Prostate gland (tissue), 2 donors: Measurements from ENCODE around the gene DNMT3L. TPM values are rescaled to one million over a fixed set of nuclear protein-coding genes. Genes with fewer than 3 reads are reported as not detected.

Experiments used
- DNase-seq: peaks from one replicate; pipeline ENCODE4 v3.0.0-alpha.2; 2019; ENCODE audit warnings: low spot score
- H3K27ac ChIP-seq, 2 donors: fragments of 200-600 bp; sonication (generic); 2 replicates each; pipeline ENCODE4 v1.5.1; 2017 to 2019
- H3K27me3 ChIP-seq: fragments of 200-600 bp; sonication (generic); replicated peaks from 2 replicates; pipeline ENCODE4 v1.5.1; 2019; ENCODE audit not compliant: insufficient read depth
- H3K36me3 ChIP-seq, 2 donors: fragments of 200-600 bp; sonication (generic); 1 replicate in 1 of 2; 2 replicates in 1 of 2; pipeline versions ENCODE4 v1.5.1 to v1.8.1; 2017 to 2019
- H3K4me1 ChIP-seq: fragments of 200-600 bp; sonication (generic); replicated peaks from 2 replicates; pipeline ENCODE4 v1.5.1; 2019
- H3K4me3 ChIP-seq, 2 donors: fragments of 200-600 bp; sonication (generic); 2 replicates each; pipeline ENCODE4 v1.5.1; 2017 to 2019
- H3K9me3 ChIP-seq: fragments of 200-600 bp; sonication (generic); 2 replicates; pipeline ENCODE4 v1.5.1; 2017
- POLR2A ChIP-seq: fragments of 450-650 bp; IDR thresholded peaks from one replicate; pipeline ENCODE4 v1.6.1; 2016; ENCODE audit warnings: antibody characterized with exemption, mild to moderate bottlenecking
- POLR2AphosphoS5 ChIP-seq: sonication (generic); formaldehyde crosslinking; IDR thresholded peaks from one replicate; pipeline ENCODE4 v1.6.1; 2017; ENCODE audit warnings: antibody characterized with exemption
- WGBS: methylation state at CpG from one replicate; pipeline ENCODE4 v1.1.5; 2018; 5-methylcytosine and 5-hydroxymethylcytosine counted together
- intact Hi-C: fragments of 100-400 bp; cut with DNase I; formaldehyde crosslinking; loops from one replicate; pipeline ENCODE4 v1.14.2; 2022
- total RNA-seq, 2 donors: library from RNA; depleted of rRNA; stranded (reverse); fragments of >200 nt; gene quantifications; one replicate each; pipeline ENCODE4 v1.1.0, GENCODE V29; 2016
- TF ChIP-seq, protein P1 (sequence below), 4 experiments: fragments of 200-600 bp in 2 of 4; fragments of 450-650 bp in 2 of 4; sonication (generic) in 2 of 4; IDR thresholded peaks; 1 replicate in 3 of 4; 2 replicates in 1 of 4; pipeline ENCODE4 v1.5.1; 2016 to 2019; ENCODE audit warnings: antibody characterized with exemption in 4 of 4, mild to moderate bottlenecking in 2 of 4, moderate library complexity in 2 of 4

The DNMT3L gene
- total RNA-seq, 2 donors from 2014 or later: not detected

DNA sequence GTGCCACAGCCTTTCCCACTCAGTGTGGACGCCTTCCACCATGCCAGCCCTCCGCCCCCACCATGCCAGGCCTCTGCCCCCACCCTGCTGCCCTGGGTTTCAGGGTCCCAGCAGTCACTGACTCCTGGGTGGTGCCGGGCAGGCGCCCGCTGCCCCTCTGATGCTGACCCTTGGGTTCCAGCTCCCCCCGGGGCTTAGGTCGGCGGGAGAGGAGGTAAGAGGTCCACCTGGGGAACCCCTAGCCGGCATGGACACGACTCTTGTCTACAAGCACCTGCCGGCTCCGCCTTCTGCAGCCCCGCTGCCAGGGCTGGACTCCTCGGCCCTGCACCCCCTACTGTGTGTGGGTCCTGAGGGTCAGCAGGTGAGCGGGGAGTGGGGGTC, 31.1 kb upstream of the DNMT3L start:
- Histone ChIP-seq H3K4me3 (no peak overlapping the region), H3K27me3 (no peaks in the 10 kb centered on the region), H3K4me1 (no peaks in the 10 kb centered on the region), H3K27ac (no peak overlapping the region), H3K9me3 (no peaks in the 10 kb centered on the region), H3K36me3 (no peaks in the 10 kb centered on the region)
- DNase-seq: no peak
- intact Hi-C loops: no loop called here
- TF ChIP-seq, protein P1, sequence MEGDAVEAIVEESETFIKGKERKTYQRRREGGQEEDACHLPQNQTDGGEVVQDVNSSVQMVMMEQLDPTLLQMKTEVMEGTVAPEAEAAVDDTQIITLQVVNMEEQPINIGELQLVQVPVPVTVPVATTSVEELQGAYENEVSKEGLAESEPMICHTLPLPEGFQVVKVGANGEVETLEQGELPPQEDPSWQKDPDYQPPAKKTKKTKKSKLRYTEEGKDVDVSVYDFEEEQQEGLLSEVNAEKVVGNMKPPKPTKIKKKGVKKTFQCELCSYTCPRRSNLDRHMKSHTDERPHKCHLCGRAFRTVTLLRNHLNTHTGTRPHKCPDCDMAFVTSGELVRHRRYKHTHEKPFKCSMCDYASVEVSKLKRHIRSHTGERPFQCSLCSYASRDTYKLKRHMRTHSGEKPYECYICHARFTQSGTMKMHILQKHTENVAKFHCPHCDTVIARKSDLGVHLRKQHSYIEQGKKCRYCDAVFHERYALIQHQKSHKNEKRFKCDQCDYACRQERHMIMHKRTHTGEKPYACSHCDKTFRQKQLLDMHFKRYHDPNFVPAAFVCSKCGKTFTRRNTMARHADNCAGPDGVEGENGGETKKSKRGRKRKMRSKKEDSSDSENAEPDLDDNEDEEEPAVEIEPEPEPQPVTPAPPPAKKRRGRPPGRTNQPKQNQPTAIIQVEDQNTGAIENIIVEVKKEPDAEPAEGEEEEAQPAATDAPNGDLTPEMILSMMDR (IDR thresholded peaks at IDR 0.05): no peak
- 83% methylated on average over 15 of the region's 15 CpGs for WGBS

DNA sequence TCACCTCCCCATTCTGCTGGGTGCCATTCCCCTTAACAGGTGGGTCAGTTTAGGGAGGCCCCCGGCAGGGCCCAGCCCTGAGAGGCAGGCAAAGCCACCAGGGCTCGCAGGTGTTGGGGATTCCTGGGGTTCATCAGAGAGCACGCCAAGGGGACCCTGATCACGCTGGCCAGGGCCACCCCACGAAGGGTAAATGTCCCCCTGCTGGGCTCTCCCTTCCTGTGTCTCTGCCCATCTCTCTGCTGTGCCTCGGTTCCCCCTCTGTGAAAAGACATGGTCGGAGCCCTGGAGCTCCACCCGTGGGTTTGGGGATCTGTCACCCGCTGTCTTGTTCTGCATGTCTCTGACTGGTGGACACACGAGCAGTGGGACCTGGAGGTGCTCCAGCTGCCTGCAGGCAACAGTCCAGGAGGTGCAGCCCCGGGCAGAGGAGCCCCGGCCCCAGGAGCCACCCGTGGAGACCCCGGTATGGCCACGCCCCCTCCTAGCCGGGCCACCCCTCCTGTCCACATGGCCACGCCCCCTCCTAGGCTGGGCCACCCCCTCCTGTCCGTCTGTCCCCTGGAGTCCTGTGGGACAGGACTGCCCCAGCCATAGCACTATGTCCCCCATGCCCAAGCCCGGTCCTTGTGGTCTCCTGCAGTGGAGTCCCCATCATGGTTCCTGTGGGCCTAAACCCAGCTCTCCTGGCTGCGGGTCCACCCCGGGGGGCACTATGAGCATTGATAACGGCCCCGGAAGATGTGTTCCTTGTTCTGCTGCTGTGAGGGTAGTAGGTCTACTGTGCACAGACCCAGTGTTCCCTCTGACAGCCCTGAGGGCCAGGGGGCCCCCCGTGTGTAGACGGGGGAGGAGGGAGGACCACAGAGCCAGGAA, 30.5 kb upstream of the DNMT3L start:
- H3K4me3 ChIP-seq: no peak overlapping the region
- intact Hi-C loops: no loop called here
- H3K27ac ChIP-seq: no peak overlapping the region
- no peak for DNase-seq
- no peak for TF ChIP-seq POLR2A
- TF ChIP-seq, protein P1 (IDR thresholded peaks at IDR 0.05): no peak
- no peak for TF ChIP-seq POLR2AphosphoS5
- WGBS: 69% methylated on average over 23 of the region's 25 CpGs
- no peaks in the 10 kb centered on the region for H3K9me3 ChIP-seq
- no peaks in the 10 kb centered on the region for H3K4me1 ChIP-seq
- H3K27me3 ChIP-seq: peaks cover 3% of the 10 kb centered on the region
- H3K36me3 ChIP-seq: no peaks in the 10 kb centered on the region

DNA sequence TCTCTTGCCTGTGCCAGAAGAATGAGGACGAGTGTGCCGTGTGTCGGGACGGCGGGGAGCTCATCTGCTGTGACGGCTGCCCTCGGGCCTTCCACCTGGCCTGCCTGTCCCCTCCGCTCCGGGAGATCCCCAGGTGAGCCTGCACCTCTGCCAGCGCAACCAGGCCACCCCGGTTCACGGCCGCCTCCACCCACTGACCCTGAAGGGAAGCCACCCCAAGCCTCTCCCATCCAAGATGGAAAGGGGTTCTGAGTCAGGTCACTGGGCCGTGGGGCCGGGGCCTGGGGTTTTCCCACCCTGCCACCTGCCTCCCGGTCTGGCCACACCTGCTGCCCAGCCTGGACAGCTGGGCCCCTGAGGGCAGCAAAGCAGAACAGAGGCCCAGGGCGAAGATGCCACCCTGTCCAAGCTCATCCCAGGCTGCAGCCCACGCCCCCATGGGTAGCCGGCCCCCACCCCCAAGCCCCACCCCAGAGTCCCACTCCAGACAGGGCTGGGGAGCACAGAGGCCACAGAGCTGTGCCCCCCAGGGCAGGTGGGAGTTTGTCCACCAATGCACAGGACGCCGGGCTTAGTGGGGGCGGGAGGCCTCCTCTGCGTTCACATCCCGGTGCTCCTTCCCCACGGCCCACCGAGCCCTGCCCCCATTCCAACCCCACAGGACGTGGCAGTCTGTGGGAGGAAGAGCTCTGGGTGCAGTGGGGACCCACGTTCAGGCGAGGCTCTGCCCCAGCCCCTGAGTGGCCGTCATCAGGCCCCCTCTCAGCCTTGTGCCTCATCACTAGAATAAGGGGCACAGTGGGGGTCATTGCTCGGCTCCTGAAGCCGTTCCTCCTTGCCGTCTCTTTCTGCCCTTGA, 29.6 kb upstream of the DNMT3L start:
- TF ChIP-seq POLR2A (no peak), POLR2AphosphoS5 (no peak)
- TF ChIP-seq, protein P1 (IDR thresholded peaks at IDR 0.05): no peak
- DNase-seq: no peak
- Histone ChIP-seq H3K27me3 (peaks cover 3% of the 10 kb centered on the region), H3K4me3 (no peak overlapping the region), H3K27ac (no peak overlapping the region), H3K36me3 (no peaks in the 10 kb centered on the region), H3K4me1 (no peaks in the 10 kb centered on the region), H3K9me3 (no peaks in the 10 kb centered on the region)
- WGBS: 82% methylated on average over 23 of the region's 33 CpGs
- intact Hi-C loops: no loop called here

DNA sequence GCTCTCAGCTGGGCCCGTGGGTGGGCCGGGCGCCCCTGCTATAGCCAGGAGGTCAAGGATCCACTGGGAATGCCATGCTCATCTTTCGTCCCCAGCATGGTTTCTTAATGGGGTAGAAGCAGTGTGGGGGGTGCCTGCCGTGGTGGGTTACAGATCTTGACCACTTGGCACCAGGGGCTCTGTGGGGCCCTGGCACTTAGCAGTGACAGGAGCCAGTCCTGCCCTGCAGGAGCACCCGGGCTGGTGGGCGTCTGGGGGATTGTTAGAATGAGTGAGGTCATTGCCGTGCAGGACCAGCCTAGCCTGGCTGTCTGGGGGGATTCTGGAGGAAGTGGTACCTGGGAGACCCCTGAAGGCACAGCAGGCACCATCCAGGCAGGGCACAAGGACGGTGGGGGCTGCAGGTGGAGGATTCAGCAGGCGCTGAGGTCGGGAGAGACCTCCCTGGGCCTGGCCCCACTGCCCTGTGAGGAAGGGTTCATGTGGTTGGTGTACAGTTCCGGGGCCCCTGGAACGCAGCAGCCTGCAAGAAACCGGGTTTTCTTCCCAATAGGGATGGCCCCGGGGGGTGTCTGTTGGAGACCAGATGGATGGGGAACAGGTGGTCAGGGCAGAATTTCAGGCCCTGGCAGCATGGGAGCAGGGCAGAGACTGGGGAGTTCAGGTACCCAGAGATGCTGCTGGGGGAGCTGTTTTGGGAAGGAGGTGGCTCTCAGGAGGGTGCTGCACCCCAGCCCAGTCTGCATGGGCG, 28.8 kb upstream of the DNMT3L start:
- intact Hi-C loops: no loop called here
- DNase-seq: no peak
- Histone ChIP-seq H3K4me3 (no peak overlapping the region), H3K27ac (no peak overlapping the region), H3K27me3 (peaks cover 3% of the 10 kb centered on the region), H3K36me3 (no peaks in the 10 kb centered on the region), H3K9me3 (no peaks in the 10 kb centered on the region), H3K4me1 (no peaks in the 10 kb centered on the region)
- 87% methylated on average over 16 of the region's 16 CpGs for WGBS
- no peak for TF ChIP-seq POLR2AphosphoS5

DNA sequence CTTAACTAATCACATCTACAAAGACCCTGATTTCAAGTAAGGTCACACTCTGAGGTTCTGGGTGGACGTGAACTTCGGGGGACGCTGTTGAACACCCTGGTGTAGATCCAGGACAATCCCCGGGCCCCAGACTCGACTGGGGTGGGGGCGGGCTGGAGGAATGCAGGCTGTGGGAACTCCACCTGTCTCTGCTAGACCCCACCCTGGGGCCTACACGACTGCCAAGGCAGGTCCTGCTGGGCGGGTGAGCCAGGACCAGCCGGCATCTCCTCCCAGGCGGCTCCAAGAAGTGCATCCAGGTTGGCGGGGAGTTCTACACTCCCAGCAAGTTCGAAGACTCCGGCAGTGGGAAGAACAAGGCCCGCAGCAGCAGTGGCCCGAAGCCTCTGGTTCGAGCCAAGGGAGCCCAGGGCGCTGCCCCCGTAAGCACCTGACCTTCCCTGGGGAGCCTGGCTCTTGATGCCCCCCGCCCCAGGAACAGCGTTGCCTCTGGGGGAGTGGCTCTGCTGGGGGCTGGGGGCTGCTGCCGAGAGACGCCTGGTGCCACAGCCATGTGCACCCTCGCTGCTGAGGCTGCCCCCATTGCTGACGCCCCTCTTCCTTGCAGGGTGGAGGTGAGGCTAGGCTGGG, 27.8 kb upstream of the DNMT3L start:
- peaks cover 3% of the 10 kb centered on the region for H3K27me3 ChIP-seq
- intact Hi-C loops: no loop called here
- no peak for TF ChIP-seq POLR2AphosphoS5
- TF ChIP-seq POLR2A: no peak
- TF ChIP-seq, protein P1 (IDR thresholded peaks at IDR 0.05): no peak
- WGBS: 77% methylated on average over 24 of the region's 24 CpGs
- H3K4me1 ChIP-seq: no peaks in the 10 kb centered on the region
- no peak for DNase-seq
- no peaks in the 10 kb centered on the region for H3K36me3 ChIP-seq
- no peaks in the 10 kb centered on the region for H3K9me3 ChIP-seq
- H3K4me3 ChIP-seq: no peak overlapping the region
- no peak overlapping the region for H3K27ac ChIP-seq
